HG03575 (cell line): ENCODE data around the gene FAM50B.

Experiments
- ATAC-seq: cut with Tn5 transposase; IDR thresholded peaks from one replicate; pipeline ENCODE4 v1.9.1; 2021; ENCODE audit not compliant: unreplicated experiment, insufficient number of reproducible peaks, low FRiP score; ENCODE audit errors: extremely low read depth

FAM50B gene

DNA sequence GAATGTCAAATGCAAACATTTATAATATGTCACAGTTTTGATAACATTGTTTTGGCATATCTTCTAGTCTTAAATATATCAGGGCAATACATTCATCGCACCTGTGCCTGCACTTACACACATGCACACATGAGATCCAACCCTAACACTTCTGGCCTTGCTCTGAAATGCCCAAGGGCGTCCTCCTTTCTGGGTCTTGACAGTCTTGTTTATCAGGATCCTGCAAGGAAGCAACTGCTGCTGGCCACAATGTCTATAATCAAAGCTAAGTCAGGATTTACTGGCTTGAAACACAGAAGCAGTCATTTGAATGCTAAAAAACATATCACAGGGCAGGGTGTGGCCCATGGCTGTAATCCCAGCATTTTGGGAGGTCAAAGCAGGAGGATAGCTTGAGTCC, 32.9 kb upstream of the FAM50B start:
- no peak for ATAC-seq

DNA sequence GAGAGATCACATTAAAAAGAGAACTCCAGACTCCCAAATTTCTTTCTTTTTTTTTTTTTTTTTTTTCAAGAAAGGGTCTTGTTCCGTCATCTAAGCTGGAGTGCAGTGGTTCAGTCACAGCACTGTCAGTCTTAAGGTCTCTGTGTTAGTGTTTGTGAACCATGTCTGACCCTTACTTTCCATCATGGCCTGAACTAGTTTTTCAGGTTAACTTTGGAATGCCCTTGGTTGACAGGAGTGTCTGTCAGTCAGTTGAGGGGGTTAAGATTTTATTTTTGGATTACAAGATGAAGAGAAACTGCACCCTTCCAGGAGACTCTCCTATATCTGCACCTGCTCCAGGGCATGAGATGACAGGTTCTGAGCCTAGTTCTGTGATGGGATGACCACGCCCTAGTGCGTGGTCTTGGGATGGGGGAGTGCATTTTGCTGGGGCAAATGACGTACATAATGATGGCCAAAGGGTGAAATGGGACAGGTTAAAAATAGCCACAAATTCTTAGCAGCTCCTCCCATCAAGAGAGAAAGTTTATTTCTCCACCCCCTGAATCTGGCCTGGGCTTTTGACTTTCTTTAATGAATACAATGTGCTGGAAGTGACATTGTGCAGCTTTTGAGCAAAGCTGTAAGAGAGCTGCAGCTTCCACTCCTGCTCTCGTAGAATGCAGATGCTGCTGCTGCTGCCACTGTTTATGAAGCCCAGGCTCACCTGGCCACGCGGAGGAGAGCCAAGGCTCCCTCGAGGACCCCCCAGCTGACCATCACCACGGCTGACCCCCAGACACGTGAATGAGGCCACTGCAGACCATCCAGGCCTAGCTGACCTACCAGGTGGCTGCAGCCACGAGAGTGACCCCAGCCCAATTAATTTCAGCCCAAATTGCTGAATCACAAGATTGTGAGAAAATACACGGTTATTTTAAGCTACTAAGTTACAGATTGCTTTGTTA, 29.7 kb upstream of the FAM50B start:
- no peak for ATAC-seq

DNA sequence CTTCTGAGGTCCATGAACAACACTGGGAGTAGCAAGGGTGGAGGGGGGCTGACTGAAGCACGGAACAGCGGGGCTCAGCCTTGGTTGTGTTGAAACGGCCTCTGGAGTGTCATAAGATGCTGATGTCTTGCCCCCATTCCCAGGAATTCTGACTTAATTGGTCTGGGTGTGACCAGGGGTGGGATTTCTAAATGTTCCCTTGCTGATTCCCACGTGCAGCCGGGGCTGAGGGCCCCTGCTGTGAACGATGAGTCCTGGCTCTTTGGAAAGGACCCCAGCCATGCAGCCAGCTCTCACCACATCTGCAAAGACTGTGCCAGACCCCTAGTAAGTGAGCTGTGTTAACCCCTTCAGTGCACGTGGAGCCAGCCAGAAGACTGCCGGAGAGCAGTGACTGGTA, 28.6 kb upstream of the FAM50B start:
- ATAC-seq: no peak

DNA sequence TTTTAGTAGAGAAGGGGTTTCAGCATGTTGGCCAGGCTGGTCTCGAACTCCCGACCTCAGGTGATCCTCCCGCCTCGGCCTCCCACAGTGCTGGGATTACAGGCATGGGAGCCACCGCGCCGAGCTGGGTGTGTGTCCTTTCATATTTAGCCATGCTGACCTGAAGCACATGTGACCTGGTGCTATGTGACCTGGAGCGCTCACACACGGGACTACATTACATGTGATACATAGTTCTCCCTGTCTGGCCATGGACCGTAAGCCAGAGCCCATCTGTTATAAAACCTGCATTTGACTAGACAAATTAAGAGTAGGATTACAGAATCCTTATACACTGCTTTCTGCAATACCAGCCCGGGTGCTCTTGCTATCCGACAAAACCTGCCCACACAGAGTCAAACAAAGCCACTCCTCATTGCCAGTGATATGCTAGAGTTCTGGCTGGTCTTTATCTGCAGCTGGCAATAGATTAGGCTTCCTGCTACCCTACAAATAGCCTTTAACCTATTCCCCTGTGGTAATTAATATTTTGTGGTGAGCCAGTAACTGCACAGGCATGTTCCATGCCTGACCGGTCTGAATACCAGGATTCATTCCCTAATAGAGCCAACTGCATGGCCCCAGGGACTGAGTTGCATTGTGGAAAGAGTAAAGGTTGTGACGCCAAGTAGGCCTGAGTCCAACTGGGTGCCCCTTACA, 26.3 kb upstream of the FAM50B start:
- no peak for ATAC-seq

DNA sequence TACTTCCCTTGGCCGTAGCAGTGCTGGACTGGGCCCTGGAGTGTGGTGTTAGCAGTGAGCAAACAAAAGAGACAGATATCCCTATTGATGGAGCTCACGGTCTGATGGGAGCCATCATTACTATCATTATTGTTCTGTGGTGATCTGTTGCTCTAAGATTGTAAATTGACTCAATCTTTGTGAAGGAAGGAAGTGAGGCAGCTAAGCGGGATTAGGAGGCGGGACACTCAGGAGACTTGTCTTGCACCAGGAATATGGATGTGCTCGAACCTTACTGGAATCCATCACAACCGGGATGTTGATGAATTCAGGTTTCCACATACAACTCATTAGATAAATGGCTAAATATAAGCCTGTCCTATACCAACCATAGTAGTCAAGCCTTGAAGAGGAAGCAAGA, 25.5 kb upstream of the FAM50B start:
- no peak for ATAC-seq

DNA sequence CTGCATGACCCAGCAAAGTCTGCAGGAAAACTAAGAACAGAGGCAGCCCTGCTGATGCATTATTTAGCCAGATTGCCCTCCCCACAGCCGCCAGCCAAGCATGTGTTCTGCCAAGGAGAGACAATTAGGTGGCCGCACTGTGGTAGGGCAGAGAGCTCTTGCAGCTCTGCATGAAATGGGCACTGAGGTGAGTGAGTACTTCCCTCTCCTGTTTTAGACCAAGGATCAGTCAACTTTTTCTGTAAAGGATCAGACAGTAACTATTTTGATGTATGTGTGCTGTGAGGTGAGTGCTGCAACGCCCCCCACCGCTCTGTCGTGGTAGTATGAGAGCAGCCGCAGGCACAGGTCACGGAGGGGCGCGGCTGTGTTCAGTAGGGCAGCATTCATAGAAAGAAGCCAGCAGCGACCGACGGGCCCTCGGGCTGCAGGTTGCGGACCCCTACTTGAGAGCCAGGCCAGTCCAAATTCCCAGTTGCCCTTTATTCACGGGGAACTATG, 23.8 kb upstream of the FAM50B start:
- no peak for ATAC-seq

DNA sequence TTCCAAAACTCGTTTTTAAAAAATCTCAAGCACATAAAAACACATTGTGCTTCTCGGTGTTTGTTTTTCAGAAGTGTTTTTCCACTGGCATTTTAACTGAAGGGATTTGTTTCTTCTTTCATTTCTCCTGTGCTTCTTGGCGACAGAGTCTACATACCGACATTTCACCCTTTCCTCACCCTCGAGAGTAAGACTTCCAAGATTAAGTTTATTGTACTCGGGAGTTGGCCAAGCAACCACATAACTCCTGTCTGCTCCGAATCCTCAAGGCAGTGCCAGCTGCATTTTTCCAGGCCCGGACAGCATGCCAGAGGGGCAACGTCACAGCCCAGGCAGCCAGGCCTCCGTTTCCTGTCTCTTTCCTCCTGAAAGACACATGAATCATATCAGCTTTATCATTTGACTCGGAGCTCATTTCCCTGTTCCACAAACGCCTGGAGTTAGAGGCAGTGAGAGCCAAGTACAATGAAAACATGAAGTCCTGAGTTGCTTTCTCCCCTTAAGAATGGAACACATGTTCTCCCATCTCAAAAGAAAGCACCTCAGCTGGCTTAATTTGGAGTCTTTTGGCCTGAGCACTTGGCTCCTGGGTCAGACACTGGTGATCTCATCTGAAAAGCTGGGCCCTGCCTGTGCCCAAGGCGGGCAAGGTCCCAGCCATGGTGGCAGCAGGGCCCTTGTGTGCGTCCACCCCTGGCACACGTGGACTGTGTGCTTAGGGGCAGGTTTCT, 23.2 kb upstream of the FAM50B start:
- no peak for ATAC-seq

DNA sequence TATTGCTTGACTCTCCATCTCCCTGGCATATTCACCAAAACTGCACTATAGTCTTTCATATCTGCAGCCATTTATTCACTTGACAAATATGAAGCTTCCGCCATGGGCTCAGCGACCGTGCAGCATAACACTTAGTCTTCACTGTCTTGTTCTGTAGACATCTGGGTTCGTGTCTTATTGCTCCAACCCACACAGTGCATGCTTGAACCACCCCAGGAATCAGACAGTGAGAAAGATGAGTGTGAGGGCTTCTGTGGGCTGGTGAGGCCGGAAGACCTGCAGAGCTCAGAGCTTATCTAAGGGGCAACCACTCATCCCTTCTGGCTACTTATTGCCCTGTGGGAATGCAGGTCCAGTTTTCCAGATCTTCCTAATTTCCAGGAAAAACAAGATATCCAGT, 19.9 kb upstream of the FAM50B start:
- no peak for ATAC-seq

DNA sequence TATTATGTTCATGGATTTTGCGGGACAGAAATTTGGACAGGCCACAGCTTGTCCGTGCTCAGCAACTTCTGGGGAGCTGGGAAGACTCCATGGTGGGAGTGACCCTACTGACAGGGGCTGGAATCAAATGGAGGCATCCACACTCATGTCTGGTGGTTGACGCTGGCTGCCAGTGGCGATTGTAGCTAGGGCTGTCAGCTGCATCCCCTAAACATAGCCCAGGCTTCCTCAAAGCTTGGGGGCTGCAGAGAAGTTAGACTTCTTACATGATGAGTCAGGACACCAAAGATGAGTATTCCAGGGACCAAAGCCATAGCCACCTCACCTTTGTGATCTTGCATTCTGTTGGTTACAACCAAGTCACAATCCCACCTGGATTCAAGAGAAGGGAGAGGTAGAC, 18.4 kb upstream of the FAM50B start:
- no peak for ATAC-seq

DNA sequence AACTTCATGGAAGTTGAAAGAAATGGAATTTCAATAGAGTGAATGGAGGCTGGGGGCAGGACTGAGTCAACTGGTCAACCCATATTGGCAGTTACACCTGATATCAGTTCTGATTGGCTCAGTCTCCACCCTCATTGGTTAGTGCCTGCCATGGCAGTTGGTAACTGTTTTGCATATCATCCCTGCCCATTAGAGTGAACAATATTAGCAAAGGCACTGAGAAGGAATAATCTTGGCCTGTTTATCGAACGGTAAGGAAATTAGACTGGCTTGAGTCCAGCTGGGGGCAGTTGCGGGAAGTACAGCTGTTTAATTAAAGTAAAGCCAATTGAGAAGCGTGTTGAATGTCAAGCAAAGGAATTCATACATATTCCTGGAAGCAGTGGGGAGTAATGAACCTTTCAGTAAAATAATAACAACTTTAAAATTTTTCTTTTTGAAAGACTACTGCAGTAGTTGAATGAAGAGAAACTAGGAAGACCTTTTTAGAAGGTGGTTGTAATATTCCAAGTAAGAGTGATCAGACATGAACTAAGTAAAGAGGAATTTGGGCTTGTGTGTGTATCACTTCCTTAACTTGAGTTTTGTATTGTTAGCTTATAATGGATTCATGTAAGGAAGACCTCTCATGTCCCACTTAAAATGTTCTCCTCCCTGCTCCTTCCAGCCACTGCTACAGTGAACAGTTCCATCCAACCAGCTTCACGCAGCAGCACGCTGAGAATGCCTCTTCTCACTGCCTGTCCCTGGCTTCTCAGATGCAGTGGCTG, 17.2 kb upstream of the FAM50B start:
- no peak for ATAC-seq

DNA sequence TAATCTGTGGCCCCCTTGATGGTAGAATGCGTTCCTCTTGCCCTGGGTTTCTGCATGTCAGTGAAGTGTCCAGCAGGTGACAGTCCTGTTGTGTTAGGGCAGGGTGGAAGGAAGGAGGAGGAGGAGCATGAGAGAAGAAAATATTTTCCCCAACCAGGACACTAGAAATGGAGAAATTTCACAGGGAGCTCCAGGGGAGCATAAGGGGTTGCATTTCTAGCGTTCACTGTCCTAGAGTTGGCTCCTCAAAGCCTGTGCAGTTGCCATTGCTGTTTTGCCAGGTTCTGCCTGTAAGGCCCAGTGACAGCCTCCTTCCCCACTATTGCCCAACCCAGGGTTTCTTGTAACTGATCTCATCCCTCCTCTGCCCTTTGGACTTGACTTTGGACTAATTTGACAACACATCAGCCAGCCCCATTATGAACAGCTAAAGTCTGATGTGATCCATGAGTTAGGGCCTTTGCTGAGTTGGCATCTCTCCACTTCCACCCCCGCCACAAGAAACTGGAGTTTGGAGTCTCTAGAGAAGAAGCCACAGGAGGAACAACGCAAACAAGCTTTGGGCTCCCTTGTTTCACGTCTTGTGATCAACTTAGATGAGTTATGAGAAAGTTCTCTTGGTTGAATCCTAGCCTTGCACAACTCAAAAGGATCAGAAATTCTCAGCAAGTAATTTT, 14.0 kb upstream of the FAM50B start:
- no peak for ATAC-seq

DNA sequence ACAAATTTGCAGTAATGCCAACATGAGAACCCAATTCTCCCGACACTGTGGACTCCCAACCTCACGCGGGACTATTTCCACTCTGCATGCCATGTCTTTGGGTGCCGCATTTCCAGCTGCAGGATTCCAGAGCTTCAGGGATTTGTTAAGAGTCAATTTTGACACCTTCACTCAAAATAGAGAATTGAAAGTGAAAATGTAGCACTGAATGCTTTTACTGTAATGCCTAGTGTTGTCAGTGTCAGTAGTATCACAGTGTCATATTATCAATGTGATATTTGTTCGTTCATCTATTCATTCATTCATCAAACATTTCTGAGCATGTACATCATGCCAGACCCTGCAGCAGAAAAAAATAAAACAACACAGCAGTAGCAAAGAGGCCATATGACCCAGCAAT, 13.4 kb upstream of the FAM50B start:
- ATAC-seq: no peak

DNA sequence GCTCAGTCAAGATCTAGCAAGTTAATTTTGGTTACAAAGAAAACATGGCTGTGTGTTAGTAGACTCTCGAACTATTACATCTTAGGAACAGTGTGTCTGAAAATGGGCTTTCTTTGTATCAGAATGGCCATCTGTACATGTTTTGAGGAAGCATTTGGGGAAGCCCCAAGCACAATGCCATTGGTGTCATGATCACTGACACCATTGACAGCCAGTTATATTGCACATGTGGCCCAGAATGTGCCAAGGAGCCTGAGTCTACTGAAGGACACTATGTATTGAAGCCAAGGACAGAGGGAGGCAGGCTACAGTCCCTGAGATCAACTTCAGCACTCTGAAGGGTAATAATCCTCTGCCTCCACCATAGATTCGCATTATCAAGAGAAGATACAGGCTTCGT, 12.6 kb upstream of the FAM50B start:
- no peak for ATAC-seq

DNA sequence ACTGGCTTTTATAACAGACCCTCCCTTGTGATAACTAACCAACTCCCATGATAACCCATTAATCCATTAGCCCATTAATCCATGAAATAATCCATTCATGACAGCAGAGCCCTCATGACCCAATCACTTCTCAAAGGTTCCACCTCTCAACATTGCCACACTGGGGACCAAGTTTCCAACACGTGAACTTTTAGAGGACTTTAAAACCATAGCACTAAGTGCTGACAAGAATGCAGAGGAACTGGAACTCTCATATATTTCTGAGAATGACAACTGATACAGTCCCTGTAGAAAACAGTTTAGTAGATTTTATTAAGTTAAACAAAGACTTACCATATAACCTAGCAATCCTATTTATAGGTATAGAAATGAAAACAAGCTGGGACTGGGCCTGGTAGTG, 11.4 kb upstream of the FAM50B start:
- no peak for ATAC-seq

DNA sequence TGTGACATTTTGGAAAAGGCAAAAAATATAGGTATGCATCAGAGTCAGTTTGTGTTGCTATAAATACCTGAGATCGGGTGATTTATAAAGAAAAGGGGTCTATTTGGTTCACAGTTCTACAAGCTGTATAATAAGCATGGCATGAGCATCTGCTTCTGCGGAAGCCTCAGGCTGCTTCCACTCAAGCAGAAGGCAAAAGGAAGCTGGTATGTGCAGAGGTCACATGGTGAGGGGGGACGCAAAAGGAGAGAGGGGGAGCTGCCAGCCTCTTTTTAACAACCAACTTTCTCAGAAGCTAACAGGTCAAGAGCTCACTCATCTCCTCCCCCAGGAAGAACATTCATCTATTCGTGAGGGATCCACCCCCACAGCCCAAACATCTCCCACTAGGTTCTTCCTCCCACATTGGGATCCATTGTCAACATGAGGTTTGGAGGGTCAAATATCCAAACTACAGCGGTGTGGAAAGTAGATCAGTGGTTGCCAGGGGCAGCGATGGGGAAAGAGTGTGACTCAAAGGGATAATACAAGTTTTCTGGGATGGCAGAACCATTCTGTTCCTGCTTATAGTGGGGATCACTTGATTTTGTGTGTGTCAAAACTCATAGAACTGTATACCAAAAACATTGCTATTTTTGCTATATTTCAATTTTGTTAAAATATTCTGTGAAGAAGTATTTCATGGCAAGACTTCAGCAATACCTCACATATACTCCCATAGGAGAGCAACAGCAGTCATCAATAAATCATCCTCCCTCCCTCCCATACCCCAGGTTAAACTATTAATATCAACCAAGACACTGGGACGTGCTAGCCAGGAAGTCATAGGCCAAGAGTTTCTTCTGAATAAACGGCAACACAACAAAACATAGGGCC, 9.9 kb upstream of the FAM50B start:
- ATAC-seq: no peak

DNA sequence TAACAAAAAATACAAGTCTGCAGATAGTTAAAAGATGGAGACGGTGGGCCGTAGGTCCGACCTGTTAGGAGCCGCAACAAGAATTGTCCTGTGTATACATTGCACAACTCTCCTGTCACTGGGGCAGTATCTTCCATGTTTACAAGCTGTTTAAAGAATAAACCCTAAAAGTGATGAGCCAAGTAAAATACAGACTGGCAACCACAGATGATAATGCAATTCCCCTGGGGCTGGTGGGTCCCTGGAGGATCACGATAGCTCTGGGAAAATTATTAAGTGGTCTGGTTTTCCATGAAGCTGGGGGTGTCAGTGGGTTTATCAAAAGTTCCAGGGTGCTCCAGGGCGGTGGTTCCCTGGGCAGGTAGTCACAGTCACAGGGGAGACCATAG, 8.1 kb upstream of the FAM50B start:
- ATAC-seq: no peak

DNA sequence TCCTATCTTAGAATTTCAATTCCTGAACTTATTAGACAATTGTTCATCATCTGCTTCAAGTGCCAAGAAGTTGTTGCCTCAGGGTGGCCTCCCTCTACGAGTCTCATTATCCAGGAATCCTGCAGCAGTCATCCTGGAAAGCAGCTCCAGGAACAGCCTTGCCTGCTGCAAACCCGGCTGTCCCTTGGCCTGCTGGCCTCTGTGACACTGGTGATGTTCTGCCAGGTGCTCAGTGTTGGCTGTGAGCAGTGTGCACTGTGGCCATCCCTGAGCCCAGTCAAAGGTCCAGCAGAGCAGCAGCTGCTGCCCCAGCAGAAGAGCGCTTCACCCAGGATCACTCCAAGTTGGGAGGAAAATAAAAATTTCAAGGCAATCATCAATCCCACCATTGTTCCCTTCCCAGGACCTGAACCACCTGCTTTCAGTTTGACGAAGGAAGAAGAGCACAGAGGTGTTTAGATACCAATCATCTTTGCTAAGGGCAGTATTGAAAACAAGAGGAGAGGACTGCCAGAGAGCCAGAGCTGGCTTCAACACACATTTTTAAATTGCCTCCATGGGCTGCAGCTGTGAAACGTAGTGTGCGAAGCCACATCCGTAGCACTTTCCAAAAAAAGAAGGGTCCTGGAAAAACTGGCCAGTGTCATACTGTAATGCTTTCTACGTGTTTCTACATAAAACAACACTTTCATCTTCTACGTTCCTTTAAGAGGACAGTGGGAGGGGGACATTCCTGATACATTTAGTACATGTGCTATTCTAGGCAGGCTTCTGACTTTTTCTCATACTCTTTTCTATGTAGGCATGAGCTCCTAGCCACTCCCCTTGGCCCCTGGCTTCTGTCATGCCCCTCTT, 7.2 kb upstream of the FAM50B start:
- ATAC-seq: no peak
